HG02870 (cell line): ENCODE data around the gene ZNRD2.
"Not testable (repeated sequence)": the region's sequence is repeated elsewhere in the genome, so short reads cannot be mapped to it uniquely, and the experiment has no call there.

Source experiments
- ATAC-seq: cut with Tn5 transposase; IDR thresholded peaks from one replicate; pipeline ENCODE4 v1.9.1; 2021; ENCODE audit warnings: mild to moderate bottlenecking, moderate library complexity; ENCODE audit not compliant: unreplicated experiment

ZNRD2 gene, protein sequence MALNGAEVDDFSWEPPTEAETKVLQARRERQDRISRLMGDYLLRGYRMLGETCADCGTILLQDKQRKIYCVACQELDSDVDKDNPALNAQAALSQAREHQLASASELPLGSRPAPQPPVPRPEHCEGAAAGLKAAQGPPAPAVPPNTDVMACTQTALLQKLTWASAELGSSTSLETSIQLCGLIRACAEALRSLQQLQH

DNA sequence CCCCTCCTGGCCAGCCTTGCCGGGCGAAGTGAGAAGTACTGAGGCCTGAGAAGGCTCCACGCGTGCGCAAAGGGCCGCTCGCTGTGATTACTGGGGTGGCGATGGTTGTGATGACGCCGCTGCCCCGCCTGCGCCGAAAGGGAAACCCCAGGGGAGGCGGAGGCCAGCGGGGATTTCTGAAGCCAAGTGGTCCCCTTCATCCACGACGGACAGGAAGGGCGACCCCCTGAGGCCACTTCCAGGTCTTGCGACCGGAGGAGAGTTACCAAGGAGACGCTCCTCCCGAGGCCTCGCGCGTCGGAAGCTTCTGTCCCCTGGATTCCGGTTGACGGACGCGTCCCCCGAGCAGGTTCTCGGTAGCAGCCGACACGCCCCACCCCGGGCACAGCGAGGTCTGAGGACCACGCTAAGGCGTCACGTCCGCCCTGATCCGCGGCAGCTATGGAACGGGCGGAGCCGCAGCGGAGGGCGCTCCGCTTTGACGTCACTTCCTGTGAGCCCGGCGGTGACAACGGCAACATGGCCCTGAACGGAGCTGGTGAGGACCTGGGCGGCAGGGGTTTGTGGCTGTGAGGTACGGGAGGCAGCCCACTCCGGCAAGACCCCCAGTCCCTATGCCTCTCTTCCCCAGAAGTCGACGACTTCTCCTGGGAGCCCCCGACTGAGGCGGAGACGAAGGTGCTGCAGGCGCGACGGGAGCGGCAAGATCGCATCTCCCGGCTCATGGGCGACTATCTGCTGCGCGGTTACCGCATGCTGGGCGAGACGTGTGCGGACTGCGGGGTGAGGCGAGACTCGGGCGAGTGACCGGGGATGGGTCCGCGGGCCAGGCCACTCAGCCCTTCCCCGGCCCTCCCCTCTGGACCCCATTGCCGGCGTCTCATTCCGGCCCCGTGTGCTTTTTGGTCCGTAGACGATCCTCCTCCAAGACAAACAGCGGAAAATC, at the start of gene ZNRD2:
Gene ZNRD2, plus strand, starts transcription at position 505 of the 946 bp plus-strand sequence. Its CDS starts 15 bp downstream, at position 520.
- ATAC-seq: peak; percentile 67

DNA sequence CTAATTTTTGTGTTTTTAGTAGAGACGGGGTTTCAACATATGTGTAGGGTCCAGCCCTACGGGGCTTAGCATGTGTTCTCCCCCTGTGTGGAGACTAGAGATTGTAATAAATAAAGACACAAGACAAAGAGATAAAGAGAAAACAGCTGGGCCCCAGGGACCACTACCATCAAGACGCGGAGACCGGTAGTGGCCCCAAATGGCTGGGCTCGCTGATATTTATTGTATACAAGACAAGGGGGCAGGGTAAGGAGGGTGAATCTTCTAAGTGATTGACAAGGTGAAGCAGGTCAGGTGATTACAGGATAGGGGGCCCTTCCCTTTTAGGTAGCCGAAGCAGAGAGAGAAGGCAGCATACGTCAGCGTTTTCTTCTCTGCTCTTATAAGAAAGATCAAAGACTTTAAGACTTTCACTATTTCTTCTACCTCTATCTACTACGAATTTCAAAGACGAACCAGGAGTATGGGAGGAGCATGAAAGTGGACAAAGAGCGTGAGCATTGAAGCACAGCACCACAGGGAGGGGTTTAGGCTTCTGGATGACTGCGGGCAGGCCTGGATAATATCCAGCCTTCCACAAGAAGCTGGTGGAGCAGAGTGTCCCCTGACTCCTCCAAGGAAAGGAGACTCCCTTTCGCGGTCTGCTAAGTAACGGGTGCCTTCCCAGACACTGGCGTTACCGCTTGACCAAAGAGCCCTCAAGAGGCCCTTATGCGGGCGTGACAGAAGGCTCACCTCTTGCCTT, 48.3 kb upstream of the ZNRD2 start:
- not testable (repeated sequence) for ATAC-seq

DNA sequence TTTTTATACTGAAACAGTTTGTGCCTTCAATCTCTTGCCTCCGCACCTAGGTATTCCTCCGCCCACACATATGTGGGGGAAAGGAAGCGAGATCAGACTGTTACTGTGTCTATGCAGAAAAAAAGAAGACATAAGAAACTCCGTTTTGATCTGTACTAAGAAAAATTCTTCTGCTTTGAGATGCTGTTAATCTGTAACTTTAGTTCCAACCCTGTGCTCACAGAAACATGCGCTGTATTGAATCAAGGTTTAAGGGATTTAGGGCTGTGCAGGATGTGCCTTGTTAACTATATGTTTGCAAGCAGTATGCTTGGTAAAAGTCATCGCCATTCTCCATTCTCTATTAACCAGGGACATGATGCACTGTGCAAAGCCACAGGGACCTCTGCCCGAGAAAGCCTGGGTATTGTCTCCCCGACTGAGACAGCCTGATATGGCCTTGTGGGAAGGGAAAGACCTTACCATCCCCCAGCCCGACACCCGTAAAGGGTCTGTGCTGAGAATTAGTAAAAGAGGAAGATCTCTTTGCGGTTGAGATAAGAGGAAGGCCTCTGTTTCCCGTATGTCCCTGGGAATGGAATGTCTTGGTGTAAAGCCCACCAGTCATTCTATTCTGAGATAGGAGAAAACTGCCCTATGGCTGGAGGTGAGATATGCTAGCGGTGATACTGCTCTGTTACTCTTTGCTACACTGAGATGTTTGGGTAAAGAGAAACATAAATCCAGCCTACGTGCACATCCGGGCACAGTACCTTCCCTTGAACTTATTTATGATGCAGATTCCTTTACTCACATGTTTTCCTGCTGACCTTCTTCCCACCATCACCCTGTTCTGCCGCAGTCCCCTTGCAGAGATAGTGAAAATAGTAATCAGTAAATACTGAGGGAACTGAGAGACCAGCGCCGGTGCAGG, 47.3 kb upstream of the ZNRD2 start:
- ATAC-seq: not testable (repeated sequence)

DNA sequence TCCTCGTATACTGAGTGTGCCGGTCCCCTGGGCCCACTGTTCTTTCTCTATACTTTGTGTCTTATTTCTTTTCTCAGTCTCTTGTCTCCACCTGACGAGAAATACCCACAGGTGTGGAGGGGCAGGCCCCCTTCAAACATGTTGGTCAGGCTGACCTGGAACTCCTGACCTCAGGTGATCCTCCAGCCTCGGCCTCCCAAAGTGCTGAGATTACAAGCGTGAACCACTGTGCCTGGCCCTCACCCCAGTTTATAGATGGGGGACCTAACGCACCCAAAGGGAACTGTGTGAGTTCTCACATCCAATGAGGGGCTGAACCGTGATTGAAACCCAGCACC, 46.7 kb upstream of the ZNRD2 start:
- not testable (repeated sequence) for ATAC-seq

DNA sequence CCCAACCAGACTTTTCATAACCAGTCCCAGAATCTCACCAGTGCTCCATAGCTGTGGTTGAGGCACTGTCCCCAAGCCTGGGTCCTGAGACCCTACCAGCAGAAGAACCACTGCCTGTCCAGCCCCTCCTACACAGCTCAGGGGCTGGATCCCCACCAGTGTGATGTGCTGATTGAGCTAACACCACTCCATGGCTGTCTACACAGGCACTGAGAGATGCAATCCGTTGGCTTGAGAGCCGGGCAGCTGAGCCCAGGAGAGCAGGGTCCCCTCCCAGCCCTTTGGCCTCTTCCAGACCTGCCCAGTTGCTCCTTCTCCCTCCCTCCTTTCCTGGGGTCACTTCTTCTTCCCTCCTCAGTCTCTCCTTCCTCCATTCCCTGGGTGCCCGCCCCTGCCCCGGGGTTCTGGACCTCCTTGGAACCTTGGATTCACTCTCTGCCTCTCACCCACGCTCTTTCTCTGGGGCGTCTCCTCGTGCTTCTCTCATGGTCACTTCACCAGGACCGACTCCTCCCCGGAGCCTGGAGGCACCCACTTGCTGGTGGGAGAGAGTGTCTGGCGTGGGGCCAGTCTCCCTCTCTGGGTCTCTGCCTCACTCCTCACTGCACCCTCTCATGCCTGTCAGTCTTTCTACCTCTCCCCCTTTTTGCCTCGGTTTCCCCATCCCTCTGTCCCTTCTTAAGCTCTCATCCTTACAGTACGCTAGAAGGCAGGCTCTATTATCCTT, 46.1 kb upstream of the ZNRD2 start:
- ATAC-seq: no peak

DNA sequence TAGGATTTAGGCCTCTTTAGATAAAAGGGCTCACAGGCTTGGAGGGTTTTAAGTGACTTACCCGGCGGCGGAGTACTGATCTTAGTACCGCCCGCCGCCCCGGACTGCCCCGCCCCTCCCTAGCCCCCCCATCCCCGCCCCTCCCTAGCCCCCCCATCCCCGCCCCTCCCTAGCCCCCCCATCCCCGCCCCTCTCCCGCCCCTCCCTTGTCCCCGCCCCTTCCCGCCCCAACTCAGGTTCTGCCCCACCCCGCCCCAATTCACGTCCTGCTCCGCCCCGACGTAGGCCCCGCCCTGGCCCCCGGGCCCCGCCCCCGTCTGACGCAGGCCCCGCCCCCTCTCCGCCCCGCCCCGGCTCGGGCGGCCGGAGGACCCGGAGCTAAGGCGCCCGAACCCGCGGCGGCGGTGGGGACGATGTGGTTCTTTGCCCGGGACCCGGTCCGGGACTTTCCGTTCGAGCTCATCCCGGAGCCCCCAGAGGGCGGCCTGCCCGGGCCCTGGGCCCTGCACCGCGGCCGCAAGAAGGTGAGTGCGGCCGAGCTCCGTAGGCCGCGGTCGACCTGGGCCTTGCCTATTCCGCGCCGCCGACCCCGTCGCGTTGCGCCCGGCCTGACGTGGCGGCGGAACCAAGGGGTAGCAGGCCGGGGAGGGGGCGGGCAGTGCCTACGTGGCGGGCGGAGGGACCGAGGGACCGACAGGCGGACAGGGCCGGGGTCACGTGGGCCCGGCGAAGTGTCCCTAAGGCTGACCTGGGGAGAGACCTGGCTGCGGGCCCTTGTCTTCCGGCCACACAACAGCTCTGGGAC, 45.3 kb upstream of the ZNRD2 start, which contains the start of gene SCYL1:
Gene SCYL1, plus strand, starts transcription at position 343 of the 805 bp plus-strand sequence. Its CDS starts 71 bp downstream, at position 414.
- peak; percentile 50 for ATAC-seq

DNA sequence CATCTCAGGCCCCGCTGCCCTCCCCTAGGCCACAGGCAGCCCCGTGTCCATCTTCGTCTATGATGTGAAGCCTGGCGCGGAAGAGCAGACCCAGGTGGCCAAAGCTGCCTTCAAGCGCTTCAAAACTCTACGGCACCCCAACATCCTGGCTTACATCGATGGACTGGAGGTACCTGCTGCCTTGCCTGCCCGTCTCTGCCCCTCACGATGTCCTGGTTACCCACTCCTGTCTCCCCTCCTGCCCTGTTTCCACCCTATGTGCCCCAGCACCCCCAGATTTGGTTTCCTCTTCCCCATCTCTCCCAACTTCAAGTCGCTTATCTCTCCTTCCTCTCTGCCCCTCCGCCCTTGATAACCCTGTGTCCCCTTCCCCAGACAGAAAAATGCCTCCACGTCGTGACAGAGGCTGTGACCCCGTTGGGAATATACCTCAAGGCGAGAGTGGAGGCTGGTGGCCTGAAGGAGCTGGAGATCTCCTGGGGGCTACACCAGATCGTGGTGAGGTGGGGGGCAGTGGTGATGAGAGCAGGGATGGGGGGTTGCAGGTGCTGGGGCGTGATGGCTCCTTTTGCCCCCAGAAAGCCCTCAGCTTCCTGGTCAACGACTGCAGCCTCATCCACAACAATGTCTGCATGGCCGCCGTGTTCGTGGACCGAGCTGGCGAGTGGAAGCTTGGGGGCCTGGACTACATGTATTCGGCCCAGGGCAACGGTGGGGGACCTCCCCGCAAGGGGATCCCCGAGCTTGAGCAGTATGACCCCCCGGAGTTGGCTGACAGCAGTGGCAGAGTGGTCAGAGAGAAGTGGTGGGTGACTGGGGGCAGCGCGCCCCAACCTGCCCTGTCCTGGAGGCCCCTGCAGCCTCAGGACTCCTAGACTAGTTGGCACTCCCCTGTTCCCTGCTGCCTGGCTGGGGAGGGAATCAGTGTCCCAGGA, 44.5 kb upstream of the ZNRD2 start:
- peak; percentile 6 for ATAC-seq

DNA sequence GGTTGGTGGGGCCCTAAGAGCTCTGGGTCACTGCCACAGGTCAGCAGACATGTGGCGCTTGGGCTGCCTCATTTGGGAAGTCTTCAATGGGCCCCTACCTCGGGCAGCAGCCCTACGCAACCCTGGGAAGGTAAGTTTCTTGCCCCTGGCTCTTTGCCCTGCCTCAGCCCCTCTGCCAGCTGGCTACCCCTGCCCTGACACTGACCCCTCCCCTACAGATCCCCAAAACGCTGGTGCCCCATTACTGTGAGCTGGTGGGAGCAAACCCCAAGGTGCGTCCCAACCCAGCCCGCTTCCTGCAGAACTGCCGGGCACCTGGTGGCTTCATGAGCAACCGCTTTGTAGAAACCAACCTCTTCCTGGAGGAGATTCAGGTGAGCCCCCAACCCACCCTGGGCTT, 43.5 kb upstream of the ZNRD2 start:
- ATAC-seq: no peak

DNA sequence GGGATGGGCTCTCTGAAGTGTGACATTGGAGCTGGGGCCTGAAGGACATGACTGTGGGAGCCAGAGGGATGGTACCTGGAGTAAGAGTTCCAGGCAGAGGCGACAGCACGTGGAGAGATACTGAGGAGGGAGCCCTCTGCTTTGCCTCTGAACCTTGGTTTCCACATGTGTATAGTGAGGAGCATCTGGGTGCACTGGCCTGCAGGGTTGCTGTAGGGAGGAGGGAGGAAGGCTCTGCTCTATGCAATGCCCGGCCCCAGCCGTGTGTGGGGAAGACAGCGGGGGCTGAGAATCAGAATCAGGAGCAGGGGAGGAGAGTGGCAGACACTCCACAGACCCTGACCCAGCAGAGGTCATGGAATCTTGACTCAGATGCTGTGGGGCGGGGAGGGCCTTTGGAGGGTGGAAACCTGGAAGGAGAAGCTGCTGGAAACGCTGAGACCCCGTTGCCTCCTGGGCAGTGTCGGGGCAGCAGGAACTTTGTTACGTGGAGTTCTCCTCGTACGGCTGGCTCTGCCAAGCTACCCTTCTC, 41.4 kb upstream of the ZNRD2 start:
- no peak for ATAC-seq

DNA sequence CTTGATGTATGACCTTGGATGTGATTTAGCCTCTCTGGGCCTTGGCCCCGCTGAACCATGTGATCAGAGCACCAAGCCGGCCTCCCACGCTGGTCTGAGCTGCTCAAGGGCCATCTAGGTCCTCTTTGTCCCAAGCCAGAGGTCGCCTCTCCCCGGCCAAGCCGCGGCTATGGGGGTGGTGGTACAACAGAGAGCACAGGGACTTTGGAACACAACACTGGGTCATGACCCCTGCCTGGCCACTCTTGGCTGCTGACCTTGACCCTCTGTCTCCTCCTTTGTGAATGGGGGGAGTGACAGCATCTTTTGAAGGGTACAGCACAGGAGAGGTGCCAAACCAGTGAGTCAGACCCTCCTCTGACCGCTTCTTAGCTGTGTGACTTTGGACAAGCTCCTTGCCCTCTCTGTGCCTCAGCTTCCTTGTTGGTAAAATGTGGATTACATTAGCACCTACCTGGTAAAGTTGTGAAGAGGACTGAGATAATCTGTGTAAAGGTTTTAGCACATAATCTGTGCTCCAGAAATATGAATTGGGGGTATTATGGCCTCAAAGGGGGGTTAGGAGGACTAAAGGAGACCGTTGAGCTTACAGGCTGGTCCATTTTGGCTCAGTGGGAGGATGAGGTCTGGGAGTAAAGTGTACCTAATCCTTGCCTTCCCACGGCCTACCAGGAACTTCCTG, 40.7 kb upstream of the ZNRD2 start:
- ATAC-seq: no peak

DNA sequence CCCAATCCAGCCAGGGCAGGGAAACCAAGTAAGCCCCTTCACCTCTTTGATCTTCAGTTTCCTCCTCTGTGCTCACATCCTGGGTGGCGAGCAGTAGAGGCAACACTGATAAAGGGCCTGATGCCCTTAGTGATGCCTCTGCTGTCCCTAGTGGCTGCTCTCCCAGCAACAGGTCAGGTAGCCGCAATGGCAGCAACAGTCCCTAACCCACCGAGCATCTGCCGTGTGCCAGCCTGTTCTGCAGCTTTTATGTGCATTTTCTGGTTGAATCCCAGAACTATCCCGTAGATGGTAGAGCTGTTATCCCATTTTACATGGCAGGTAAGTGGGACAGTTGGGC, 40.1 kb upstream of the ZNRD2 start:
- no peak for ATAC-seq

DNA sequence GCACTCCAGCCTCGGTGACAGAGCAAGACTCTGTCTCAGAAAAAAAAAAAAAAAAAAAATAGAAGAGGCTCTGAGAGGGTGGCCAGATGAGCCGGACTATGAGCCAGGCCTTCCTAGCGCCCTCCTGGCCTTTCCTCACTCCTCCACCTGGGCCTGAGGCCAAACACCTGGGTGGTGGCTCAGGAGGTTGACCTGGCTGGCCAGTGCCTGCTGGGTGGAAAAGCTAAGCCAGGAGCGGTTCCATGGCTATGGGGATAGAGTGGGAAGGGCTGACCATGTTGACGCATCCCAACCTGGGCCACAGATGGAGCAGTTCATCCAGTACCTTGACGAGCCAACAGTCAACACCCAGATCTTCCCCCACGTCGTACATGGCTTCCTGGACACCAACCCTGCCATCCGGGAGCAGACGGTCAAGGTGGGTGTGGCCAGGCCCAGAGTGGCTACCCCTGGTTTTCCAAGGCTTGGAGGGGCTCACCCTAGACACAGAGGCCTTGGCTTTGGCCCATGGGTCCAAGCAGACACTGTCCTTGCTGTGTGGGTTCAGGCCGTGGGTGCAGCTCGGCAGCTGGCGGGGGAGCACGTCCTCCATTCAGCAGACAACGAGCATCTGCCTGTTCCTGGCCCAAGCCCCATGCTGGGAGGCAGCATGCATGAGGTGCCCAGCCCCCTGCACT, 37.8 kb upstream of the ZNRD2 start:
- ATAC-seq: no peak

DNA sequence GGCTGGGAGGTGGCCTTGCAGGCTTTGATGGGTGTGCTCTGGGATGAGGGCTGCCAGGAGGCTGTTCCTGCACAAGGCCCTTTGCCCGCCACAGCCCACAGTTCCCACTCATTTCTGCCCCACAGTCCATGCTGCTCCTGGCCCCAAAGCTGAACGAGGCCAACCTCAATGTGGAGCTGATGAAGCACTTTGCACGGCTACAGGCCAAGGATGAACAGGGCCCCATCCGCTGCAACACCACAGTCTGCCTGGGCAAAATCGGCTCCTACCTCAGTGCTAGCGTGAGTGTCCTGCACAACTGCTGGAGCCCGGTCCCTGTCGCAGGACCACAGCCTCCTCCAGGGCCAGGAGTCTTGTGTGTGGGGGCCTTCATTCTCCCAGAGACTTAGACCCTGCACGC, 35.2 kb upstream of the ZNRD2 start:
- ATAC-seq: no peak

DNA sequence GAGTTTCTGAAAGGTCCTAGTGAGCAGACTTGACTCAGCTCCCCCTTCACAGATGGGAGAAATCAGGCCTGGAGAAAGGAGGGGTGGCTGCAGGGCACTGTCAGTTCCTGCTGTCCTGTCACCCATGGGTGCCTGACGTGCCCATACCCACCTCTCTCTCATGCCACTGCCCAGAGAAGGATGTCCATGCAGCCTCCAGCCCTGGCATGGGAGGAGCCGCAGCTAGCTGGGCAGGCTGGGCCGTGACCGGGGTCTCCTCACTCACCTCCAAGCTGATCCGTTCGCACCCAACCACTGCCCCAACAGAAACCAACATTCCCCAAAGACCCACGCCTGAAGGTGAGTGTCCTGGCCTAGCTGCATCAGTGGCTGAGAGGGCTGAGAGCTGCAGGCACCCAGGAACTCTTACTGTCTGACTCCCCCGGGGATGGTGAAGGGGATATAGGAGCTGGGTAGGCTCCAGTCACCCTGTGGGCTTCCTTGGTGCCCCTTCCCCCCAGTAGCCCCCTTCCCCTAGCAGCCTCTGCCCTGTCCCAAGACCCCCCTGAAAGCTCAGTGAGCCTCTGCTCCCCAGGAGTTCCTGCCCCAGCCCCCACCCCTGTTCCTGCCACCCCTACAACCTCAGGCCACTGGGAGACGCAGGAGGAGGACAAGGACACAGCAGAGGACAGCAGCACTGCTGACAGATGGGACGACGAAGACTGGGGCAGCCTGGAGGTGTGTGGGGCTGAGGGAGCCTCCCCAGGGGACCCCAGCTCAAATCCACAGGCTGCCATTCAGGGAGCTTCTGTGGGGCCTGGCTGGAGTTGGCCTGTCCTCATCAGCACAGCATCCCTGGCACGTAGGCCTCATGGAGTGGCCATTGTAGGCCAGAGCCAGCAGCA, 33.6 kb upstream of the ZNRD2 start:
- ATAC-seq: no peak

DNA sequence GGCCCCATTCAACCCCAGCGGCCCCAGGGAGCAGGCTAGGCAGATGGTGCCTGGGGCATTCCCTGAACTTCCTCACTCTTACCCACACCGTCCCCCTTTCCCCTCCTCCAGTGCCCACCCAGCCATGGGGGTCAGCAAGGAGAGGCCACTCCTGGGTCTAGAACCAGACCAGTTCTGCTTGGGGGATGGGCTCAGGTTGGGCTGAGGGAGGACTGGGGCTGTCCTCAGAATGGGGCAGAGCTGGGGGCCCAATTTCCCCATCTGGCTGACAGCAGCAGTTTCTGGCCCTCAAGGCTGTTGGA, 33.0 kb upstream of the ZNRD2 start:
- ATAC-seq: no peak
